Adipose tissue (tissue), 3 donors: ENCODE measurements around the gene CETN3. TPM values are rescaled to one million over a fixed set of nuclear protein-coding genes. Genes with fewer than 3 reads are reported as not detected.
A peak's percentile ranks its signal among the peaks of the same experiment; 100 is the strongest.

ENCODE experiments used
- H3K27ac ChIP-seq: one replicate; pipeline ENCODE4 v1.5.1; 2013; ENCODE audit warnings: low read depth, low read length
- WGBS, 3 donors: extraction: QIAGEN DNeasy Blood & Tissue Kit; methylation state at CpG; one replicate each; pipeline ENCODE4 v1.1.7; 2013; 5-methylcytosine and 5-hydroxymethylcytosine counted together
- polyA plus RNA-seq, 3 donors: library from polyadenylated mRNA; stranded (reverse); fragments of 200-250 nt; gene quantifications; one replicate each; pipeline ENCODE4 v1.2.3, GENCODE V29; 2013
- donor health status: healthy with polysubstance abuse.
- donor health status: Bipolar disorder and iron deficiency.
- donor health status: healthy.

Gene CETN3
- polyA plus RNA-seq = 10 to 100 TPM in 2 of 3 donors, 1 to 10 TPM in 1; 6.0 to 40.0 (median 11.7) TPM

- peak within 1 kb of the TSS; percentile 51 for H3K27ac ChIP-seq
- 0% methylated on average over 51 of the region's 51 CpGs for WGBS, 3 donors
Observed at GRCh38 chr5:90409318-90410177, at the start of gene CETN3. CETN3 (minus strand) TSS chr5:90409756; CDS start chr5:90409661, 95 bp downstream.

GRCh38 chr5:90446961-90447360 is 37.4 kb upstream of the CETN3 start:
- H3K27ac ChIP-seq = no peak overlapping the region

- WGBS, 3 donors = 39 to 64% (median 57%) methylated on average over 2 of the region's 2 CpGs
- H3K27ac ChIP-seq = no peak overlapping the region
Observed at GRCh38 chr5:90440644-90441043, 31.1 kb upstream of the CETN3 start.

GRCh38 chr5:90438100-90438499 is 28.5 kb upstream of the CETN3 start:
- no peak overlapping the region for H3K27ac ChIP-seq
- 7 to 55% (median 48%) methylated on average over 1 of the region's 1 CpG for whole genome bisulfite sequencing, 3 donors

GRCh38 chr5:90437663-90438062 is 28.1 kb upstream of the CETN3 start:
- no peak overlapping the region for H3K27ac ChIP-seq

GRCh38 chr5:90434116-90434714 is 24.7 kb upstream of the CETN3 start:
- WGBS, 3 donors = 61 to 64% (median 61%) methylated on average over 5 of the region's 5 CpGs
- H3K27ac ChIP-seq = no peak overlapping the region

GRCh38 chr5:90424245-90424644 is 14.7 kb upstream of the CETN3 start:
- H3K27ac ChIP-seq = no peak overlapping the region
- WGBS, 3 donors = 90 to 100% (median 97%) methylated on average over 1 of the region's 1 CpG

GRCh38 chr5:90421136-90421535 is 11.6 kb upstream of the CETN3 start:
- H3K27ac ChIP-seq = no peak overlapping the region
- 16 to 45% (median 39%) methylated on average over 4 of the region's 4 CpGs for WGBS, 3 donors

GRCh38 chr5:90418214-90418613 is 8.7 kb upstream of the CETN3 start:
- H3K27ac ChIP-seq = no peak overlapping the region
- 71 to 78% (median 71%) methylated on average over 1 of the region's 1 CpG for WGBS, 3 donors

- 0 to 1% (median 1%) methylated on average over 10 of the region's 10 CpGs for WGBS, 3 donors
- H3K27ac ChIP-seq = peak overlapping the region; percentile 51
Observed at GRCh38 chr5:90410178-90410762, 714 bp upstream of the CETN3 start.

- whole genome bisulfite sequencing, 3 donors = 9 to 21% (median 18%) methylated on average over 14 of the region's 14 CpGs
- H3K27ac ChIP-seq = peak overlapping the region; percentile 38
Observed at GRCh38 chr5:90408571-90409317, 812 bp downstream of the CETN3 start.

- H3K27ac ChIP-seq = no peak overlapping the region
Observed at GRCh38 chr5:90406466-90406865, 3.1 kb downstream of the CETN3 start.

GRCh38 chr5:90402521-90403255 is 6.9 kb downstream of the CETN3 start:
- WGBS, 3 donors = 78 to 89% (median 81%) methylated on average over 1 of the region's 1 CpG
- H3K27ac ChIP-seq = no peak overlapping the region

- 93 to 96% (median 95%) methylated on average over 4 of the region's 4 CpGs for WGBS, 3 donors
Observed at GRCh38 chr5:90399251-90399650, 10.3 kb downstream of the CETN3 start.

GRCh38 chr5:90398726-90399125 is 10.8 kb downstream of the CETN3 start:
- 93 to 99% (median 93%) methylated on average over 2 of the region's 2 CpGs for WGBS, 3 donors

More at GRCh38 chr5:90399251-90399650, 10.3 kb downstream of the CETN3 start:
- H3K27ac ChIP-seq = no peak overlapping the region

GRCh38 chr5:90395005-90395404 is 14.6 kb downstream of the CETN3 start:
- 91 to 96% (median 95%) methylated on average over 2 of the region's 2 CpGs for WGBS, 3 donors

More at GRCh38 chr5:90398726-90399125, 10.8 kb downstream of the CETN3 start:
- no peak overlapping the region for H3K27ac ChIP-seq

GRCh38 chr5:90390928-90391327 is 18.6 kb downstream of the CETN3 start:
- 61 to 74% (median 74%) methylated on average over 3 of the region's 3 CpGs for WGBS, 3 donors
- H3K27ac ChIP-seq = no peak overlapping the region

More at GRCh38 chr5:90395005-90395404, 14.6 kb downstream of the CETN3 start:
- no peak overlapping the region for H3K27ac ChIP-seq

GRCh38 chr5:90390326-90390725 is 19.2 kb downstream of the CETN3 start:
- WGBS, 3 donors = 79 to 87% (median 85%) methylated on average over 2 of the region's 2 CpGs
- no peak overlapping the region for H3K27ac ChIP-seq
